Breast epithelium (tissue), 4 donors: ENCODE results near the gene SYTL1. TPM values are rescaled to one million over a fixed set of nuclear protein-coding genes. Genes with fewer than 3 reads are reported as not detected.
A peak's percentile ranks its signal among the peaks of the same experiment; 100 is the strongest.

Source experiments
- DNase-seq, 2 donors: peaks; one replicate each; pipeline ENCODE4 v3.0.0-alpha.2; 2019; ENCODE audit warnings: low spot score in 2 of 2
- H3K27ac ChIP-seq, 2 donors: fragments of 200-600 bp; sonication (generic) in 1 of 2; one replicate each; pipeline ENCODE4 v1.5.1; 2016 to 2019; ENCODE audit warnings: mild to moderate bottlenecking in 1 of 2
- H3K27me3 ChIP-seq, 2 donors: fragments of 200-600 bp; sonication (generic) in 1 of 2; one replicate each; pipeline versions ENCODE4 v1.5.1 to v1.6.0; 2017 to 2019; ENCODE audit warnings: control low read depth in 1 of 2, mild to moderate bottlenecking in 1 of 2
- H3K36me3 ChIP-seq: fragments of 200-600 bp; one replicate; pipeline ENCODE4 v1.5.1; 2019
- H3K4me1 ChIP-seq, 2 donors: fragments of 200-600 bp; sonication (generic); one replicate each; pipeline ENCODE4 v1.5.1; 2016 to 2019; ENCODE audit warnings: control low read depth in 1 of 2
- H3K4me3 ChIP-seq, 3 donors: fragments of 200-600 bp; sonication (generic); 1 replicate in 2 of 3; 2 replicates in 1 of 3; pipeline ENCODE4 v1.5.1; 2016 to 2019; ENCODE audit warnings: mild to moderate bottlenecking in 3 of 3, moderate library complexity in 2 of 3
- H3K9me3 ChIP-seq, 2 donors: fragments of 200-600 bp; sonication (generic) in 1 of 2; one replicate each; pipeline ENCODE4 v1.5.1; 2016 to 2019; ENCODE audit warnings: control low read depth in 1 of 2
- POLR2A ChIP-seq: fragments of 450-650 bp; IDR thresholded peaks from one replicate; pipeline ENCODE4 v1.6.1; 2016; ENCODE audit warnings: antibody characterized with exemption, mild to moderate bottlenecking, moderate library complexity
- POLR2AphosphoS5 ChIP-seq, 3 donors: sonication (generic); formaldehyde crosslinking; IDR thresholded peaks; one replicate each; pipeline ENCODE4 v1.6.1; 2017; ENCODE audit warnings: antibody characterized with exemption in 3 of 3
- intact Hi-C: fragments of 100-400 bp; cut with DNase I; formaldehyde crosslinking; loops from one replicate; pipeline ENCODE4 v1.15.1; 2023; ENCODE audit warnings: low total_unique reads
- total RNA-seq, 3 donors: library from RNA; depleted of rRNA; stranded (reverse); fragments of >200 nt; gene quantifications; one replicate each; pipeline ENCODE4 v1.1.0, GENCODE V29; 2016
- TF ChIP-seq, protein P1 (sequence below), 3 donors: fragments of 450-650 bp; IDR thresholded peaks; one replicate each; pipeline ENCODE4 v1.5.1; 2016 to 2017; ENCODE audit warnings: antibody characterized with exemption in 3 of 3, mild to moderate bottlenecking in 3 of 3, moderate library complexity in 3 of 3

SYTL1 gene
- total RNA-seq, 3 donors from 2014 or later = 0.96 to 33.1 (median 22.3) TPM

- peaks cover 3 to 4% of the 10 kb centered on the region in 2 donors for H3K4me1 ChIP-seq
- DNase-seq = no peak
- H3K36me3 ChIP-seq = peaks cover 5% of the 10 kb centered on the region
- no peaks in the 10 kb centered on the region for H3K27me3 ChIP-seq
- TF ChIP-seq POLR2A (no peak), POLR2AphosphoS5 (IDR thresholded peaks at IDR 0.05) (no peak)
- TF ChIP-seq, protein P1, sequence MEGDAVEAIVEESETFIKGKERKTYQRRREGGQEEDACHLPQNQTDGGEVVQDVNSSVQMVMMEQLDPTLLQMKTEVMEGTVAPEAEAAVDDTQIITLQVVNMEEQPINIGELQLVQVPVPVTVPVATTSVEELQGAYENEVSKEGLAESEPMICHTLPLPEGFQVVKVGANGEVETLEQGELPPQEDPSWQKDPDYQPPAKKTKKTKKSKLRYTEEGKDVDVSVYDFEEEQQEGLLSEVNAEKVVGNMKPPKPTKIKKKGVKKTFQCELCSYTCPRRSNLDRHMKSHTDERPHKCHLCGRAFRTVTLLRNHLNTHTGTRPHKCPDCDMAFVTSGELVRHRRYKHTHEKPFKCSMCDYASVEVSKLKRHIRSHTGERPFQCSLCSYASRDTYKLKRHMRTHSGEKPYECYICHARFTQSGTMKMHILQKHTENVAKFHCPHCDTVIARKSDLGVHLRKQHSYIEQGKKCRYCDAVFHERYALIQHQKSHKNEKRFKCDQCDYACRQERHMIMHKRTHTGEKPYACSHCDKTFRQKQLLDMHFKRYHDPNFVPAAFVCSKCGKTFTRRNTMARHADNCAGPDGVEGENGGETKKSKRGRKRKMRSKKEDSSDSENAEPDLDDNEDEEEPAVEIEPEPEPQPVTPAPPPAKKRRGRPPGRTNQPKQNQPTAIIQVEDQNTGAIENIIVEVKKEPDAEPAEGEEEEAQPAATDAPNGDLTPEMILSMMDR (IDR thresholded peaks at IDR 0.05) = no peak
- H3K4me3 ChIP-seq = no peak overlapping the region
- H3K9me3 ChIP-seq = no peaks in the 10 kb centered on the region
- no peak overlapping the region for H3K27ac ChIP-seq
- intact Hi-C loops = loop anchor here (2.0 kb wide), 1 partner anchor 54 kb away; no protein-coding TSS in a partner anchor
Measured at GRCh38 chr1:27338751-27339150, 3.1 kb upstream of the SYTL1 start.

DNA sequence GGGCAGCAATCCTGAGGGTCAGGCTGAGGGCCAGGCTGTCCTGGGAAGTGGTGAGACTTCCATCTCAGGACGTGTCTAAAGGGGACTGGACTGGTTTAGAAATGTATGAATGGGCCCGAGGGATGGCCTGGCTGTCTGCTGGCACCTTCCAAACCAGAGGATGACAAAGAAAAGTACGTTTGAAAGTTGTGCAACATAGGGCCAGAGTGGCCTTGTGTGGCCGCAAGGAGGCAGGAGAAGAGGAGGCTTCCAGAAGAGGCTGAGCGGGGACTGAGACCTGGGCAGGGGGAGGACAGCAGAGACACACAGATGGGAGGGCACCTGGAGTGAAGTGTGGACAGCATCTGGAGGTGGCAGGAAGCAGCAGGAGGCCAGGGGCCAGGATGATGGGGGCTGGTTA is 2.6 kb upstream of the SYTL1 start:
- no peaks in the 10 kb centered on the region for H3K9me3 ChIP-seq
- H3K36me3 ChIP-seq = peaks cover 3% of the 10 kb centered on the region
- TF ChIP-seq POLR2A (no peak), POLR2AphosphoS5 (IDR thresholded peaks at IDR 0.05) (no peak)
- TF ChIP-seq, protein P1 (IDR thresholded peaks at IDR 0.05) = no peak
- H3K4me1 ChIP-seq = peaks cover 3 to 4% of the 10 kb centered on the region in 2 donors
- intact Hi-C loops = loop anchor here (2.0 kb wide), 1 partner anchor 54 kb away; no protein-coding TSS in a partner anchor
- no peaks in the 10 kb centered on the region for H3K27me3 ChIP-seq
- no peak for DNase-seq
- no peak overlapping the region for H3K27ac ChIP-seq
- H3K4me3 ChIP-seq = no peak overlapping the region

GRCh38 chr1:27342391-27342777 is 562 bp downstream of the SYTL1 start:
- H3K4me3 ChIP-seq = peak overlapping the region in 2 of 3 donors; percentile 60 to 70
- no peaks in the 10 kb centered on the region for H3K9me3 ChIP-seq
- H3K27me3 ChIP-seq = no peaks in the 10 kb centered on the region
- peak in 1 of 3 donors; percentile 4 for TF ChIP-seq POLR2AphosphoS5 (IDR thresholded peaks at IDR 0.05)
- TF ChIP-seq, protein P1 (IDR thresholded peaks at IDR 0.05) = no peak
- intact Hi-C loops = no loop called here
- H3K36me3 ChIP-seq = no peaks in the 10 kb centered on the region
- peak overlapping the region; percentile 87 to 89 for H3K27ac ChIP-seq
- peaks cover 3 to 4% of the 10 kb centered on the region in 2 donors for H3K4me1 ChIP-seq
- DNase-seq = peak in 1 of 2 donors; percentile 38

DNA sequence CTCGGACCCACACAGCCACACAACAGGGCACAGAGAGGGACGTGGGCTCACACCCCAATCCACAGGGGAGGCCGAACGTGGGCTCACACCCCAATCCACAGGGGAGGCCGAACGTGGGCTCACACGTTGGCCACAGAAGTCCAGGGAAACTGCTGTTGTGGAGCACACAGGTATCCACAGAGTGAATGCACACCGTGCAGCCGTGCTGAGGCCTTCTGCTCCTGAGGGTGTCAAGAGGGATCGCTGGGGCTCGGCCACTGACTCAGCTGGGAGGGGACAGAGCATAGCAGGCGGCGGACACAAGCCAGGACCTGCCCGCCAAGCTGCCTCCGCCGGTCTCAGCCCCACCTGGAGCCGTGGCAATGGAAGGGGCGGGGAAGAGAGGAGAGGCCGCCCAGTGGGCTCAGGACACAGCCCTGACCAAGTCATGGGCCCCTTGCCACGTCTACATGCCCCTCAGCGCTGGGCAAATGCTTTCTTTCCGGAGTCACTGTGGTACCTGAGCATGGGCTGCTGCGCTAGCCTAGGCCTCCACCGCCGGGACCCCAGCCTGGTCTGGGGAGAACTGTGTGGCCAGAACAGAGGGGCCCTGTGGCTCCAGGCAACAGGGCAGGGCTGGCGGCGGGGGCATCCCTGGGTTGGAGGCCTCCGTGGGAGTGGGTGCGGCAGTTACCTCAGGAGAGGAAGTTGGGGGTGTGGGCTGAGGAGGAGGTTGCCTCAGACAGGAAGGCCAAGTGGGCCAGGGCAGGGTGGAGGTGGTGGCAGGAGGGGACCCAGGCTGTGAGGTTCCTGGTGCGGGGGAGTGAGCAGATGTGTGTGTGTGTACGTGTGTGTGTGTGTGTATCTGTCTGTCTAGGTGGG is 1.2 kb downstream of the SYTL1 start:
- DNase-seq = peak; percentile 61 to 79
- TF ChIP-seq, protein P1 (IDR thresholded peaks at IDR 0.05) = no peak
- TF ChIP-seq POLR2AphosphoS5 (IDR thresholded peaks at IDR 0.05) (no peak), POLR2A (no peak)
- H3K9me3 ChIP-seq = no peaks in the 10 kb centered on the region
- H3K27ac ChIP-seq = peak overlapping the region; percentile 87 to 89
- peak overlapping the region in 2 of 3 donors; percentile 60 to 70 for H3K4me3 ChIP-seq
- H3K27me3 ChIP-seq = no peaks in the 10 kb centered on the region
- intact Hi-C loops = no loop called here
- H3K4me1 ChIP-seq = peaks cover 3 to 4% of the 10 kb centered on the region in 2 donors
- H3K36me3 ChIP-seq = no peaks in the 10 kb centered on the region

GRCh38 chr1:27343639-27344025 is 1.8 kb downstream of the SYTL1 start:
- TF ChIP-seq, protein P1 (IDR thresholded peaks at IDR 0.05) = no peak
- TF ChIP-seq POLR2A = no peak
- TF ChIP-seq POLR2AphosphoS5 (IDR thresholded peaks at IDR 0.05) = no peak
- intact Hi-C loops = no loop called here
- Histone ChIP-seq H3K27me3 (no peaks in the 10 kb centered on the region), H3K36me3 (no peaks in the 10 kb centered on the region), H3K9me3 (no peaks in the 10 kb centered on the region), H3K4me1 (peaks cover 3 to 4% of the 10 kb centered on the region in 2 donors), H3K27ac (peak overlapping the region; percentile 87 to 89), H3K4me3 (peak overlapping the region in 2 of 3 donors; percentile 60 to 70)
- peak in 1 of 2 donors; percentile 47 for DNase-seq
